ENCODE data around the gene PDXDC1.
A peak's percentile ranks its signal among the peaks of the same experiment; 100 is the strongest.
"Not testable (repeated sequence)": the region's sequence is repeated elsewhere in the genome, so short reads cannot be mapped to it uniquely, and the experiment has no call there.

PDXDC1 gene

GRCh38 chr16:15071916-15072769, 97.3 kb downstream of the PDXDC1 start:
- not testable (repeated sequence) for DNase-seq (ENCODE audit: low spot score)

- no peak for DNase-seq (ENCODE audit: low spot score)
Observed at GRCh38 chr16:15073101-15073500, 98.3 kb downstream of the PDXDC1 start.

DNA sequence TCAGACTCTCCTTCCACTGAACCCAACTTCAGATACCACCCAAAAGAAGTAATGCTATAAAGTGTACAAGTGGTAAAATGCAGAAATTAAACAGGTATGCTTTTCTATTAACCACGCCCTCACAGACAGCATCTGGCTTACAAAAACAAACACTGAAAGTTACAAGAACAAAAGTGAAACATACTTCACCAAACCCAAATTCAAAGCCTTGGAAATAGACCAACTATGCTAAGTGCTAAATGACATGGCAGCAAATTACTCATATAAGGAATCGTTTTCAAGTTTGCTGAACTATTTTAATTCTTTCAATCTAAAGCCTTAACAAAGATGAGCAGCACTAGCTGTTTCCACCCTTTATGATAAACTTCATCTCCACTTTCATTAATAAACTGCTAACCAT, 101.3 kb downstream of the PDXDC1 start:
- DNase-seq (ENCODE audit: low spot score), result not testable (repeated sequence)

- DNase-seq (ENCODE audit: low spot score), result not testable (repeated sequence)
Observed at GRCh38 chr16:15080883-15081282, 106.1 kb downstream of the PDXDC1 start.

- not testable (repeated sequence) for DNase-seq (ENCODE audit: low spot score)
Observed at GRCh38 chr16:15082788-15083187, 108.0 kb downstream of the PDXDC1 start.

- DNase-seq (ENCODE audit: low spot score), result not testable (repeated sequence)
Observed at GRCh38 chr16:15090663-15091269, 115.9 kb downstream of the PDXDC1 start.

DNA sequence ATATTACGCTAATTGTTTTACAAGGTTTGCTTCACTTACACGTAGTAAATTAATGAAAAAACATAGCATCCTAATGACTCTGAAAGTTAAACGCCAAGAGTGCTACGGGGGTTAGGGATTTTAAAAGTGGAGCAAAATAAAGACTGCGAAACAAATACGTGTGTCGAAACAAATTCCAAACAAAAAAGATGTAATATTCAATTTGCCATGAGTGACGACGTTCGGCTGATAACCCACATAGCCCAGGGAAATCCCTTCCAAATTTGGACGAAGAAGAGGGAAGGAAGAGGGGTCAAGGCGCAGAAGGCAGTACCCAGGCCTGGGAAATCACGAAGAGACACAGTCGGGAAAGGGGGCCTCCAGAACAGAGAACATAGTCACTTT, 118.7 kb downstream of the PDXDC1 start:
- not testable (repeated sequence) for DNase-seq (ENCODE audit: low spot score)

DNA sequence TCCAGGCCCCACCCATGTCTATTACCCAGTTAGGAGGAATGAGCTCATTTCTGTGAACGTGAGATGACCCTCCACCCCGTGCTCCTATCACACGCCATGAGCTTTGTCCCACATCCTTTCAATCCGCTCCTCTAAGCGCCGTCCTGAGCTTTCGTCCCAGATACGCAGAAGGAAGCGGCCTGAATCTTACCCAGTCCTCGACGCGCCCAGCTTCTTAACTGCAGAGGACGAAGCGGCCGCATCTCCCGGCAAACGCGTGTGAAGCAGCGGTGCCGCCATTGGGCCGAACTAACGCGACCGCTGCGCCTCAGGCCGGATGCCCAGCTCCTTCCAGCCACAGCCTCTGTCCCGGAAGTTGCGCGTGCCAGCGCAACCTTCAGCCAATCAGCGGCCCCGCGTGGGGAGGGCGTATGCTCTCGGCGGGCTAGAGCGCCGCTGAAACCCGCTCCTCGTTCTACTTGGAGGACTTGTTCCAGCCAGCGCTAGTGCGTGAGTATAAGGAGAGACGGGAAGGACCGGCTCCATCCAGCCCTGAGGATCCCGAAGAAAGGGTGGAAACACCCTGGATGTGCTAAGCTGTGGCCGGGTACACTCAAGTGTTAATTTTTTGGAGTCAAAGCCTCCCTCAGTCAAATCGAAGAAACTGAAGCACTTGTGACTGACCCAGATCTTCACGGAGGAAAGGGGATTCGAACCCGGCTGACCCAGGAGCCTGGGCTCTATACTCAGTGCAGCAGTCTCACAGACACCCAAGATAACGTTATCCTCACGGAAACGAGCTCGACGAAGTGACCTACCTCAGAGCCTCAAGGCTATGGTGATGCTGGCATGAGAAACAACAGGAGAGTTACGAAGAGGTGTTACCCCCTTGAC, 119.4 kb downstream of the PDXDC1 start, which contains the start of gene RRN3:
RRN3 (minus strand) TSS at position 318 of the 873 bp plus-strand sequence; CDS start at position 279, 39 bp downstream.
- DNase-seq (ENCODE audit: low spot score), result peak; percentile 82

- DNase-seq (ENCODE audit: low spot score), result not testable (repeated sequence)
Observed at GRCh38 chr16:15096583-15096972, 121.8 kb downstream of the PDXDC1 start.

- not testable (repeated sequence) for DNase-seq (ENCODE audit: low spot score)
Observed at GRCh38 chr16:15099366-15099909, 124.6 kb downstream of the PDXDC1 start.

- DNase-seq (ENCODE audit: low spot score), result not testable (repeated sequence)
Observed at GRCh38 chr16:15100372-15100987, 125.7 kb downstream of the PDXDC1 start.

DNA sequence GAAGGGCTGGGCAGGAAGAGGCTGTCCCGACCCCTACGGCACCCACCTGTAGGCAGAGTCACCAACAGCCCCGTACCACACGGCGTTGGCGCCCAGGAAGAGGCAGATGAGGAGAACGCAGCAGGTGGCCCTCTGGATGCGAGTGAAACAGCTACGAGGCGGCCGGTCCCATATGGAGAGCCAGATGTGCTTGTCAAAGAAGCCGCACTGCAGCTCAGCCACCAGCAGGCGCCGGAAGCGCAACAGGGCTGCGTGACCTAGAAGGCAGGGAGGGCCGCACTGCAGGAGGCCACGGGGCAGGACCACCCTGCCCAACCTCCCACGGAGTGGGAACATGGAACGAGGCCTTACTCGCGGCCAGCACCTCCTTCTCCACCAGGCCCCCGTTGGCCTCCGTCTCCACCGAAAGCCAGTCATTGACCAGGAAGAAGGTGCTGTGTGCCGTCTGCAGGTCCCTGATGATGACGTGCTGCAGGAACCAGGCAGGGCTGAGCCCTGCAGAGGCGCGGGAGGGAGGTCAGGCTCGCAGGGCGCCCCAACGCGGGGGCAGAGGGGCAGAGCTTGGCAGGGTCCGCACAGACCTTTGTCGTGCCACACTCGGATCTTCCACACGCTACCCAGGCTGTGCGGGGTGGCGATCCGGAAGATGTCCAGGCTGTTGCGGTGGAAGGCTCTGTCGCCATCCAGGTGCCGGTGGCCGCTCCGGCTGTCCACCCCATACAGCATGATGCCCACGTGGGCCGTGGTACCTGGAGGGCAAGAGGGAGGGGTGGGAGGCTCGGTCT, 153.0 kb downstream of the PDXDC1 start:
- DNase-seq (ENCODE audit: low spot score), result not testable (repeated sequence)

- DNase-seq (ENCODE audit: low spot score), result not testable (repeated sequence)
Observed at GRCh38 chr16:15130256-15130932, 155.6 kb downstream of the PDXDC1 start.

GRCh38 chr16:15130943-15131700, 156.3 kb downstream of the PDXDC1 start:
- not testable (repeated sequence) for DNase-seq (ENCODE audit: low spot score)

DNA sequence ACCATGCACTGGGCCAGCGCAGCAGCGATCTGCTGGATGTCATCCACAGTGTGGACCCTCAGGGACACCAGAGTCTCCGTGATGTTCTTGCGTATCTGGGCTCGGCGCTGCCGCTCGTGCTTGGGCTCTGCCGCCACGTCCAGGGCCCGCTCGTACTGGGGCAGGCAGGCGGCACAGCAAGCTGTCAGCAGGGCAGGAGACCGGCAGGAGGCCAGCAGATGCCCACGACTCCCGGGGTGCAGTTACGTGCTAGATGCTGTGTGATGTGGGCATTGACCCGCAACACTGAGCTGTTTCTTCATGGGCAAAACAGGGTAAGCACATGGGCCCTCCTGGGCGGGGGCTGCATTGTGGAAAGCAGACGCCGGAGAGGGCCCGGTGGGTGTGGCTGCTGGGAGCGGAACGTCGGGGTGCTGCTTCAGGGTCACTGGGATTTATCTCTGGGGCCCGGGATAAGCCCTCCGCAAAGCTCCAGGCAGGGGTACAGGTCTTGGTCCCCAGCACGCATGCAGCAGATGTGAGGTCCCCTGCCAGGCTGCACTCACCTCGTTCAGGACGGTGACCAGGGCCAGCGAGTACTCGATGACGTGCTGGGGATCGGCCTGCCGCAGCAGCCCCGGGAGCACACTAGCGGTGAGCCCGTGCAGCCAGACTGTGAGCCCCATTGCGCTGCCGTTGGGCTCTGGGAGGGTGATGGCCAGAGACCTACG, 158.0 kb downstream of the PDXDC1 start:
- not testable (repeated sequence) for DNase-seq (ENCODE audit: low spot score)

GRCh38 chr16:15133554-15133953, 158.7 kb downstream of the PDXDC1 start:
- not testable (repeated sequence) for DNase-seq (ENCODE audit: low spot score)

- not testable (repeated sequence) for DNase-seq (ENCODE audit: low spot score)
Observed at GRCh38 chr16:15134752-15135482, 160.1 kb downstream of the PDXDC1 start.
